ENCODE data around the gene TMEM144.
A peak's percentile ranks its signal among the peaks of the same experiment; 100 is the strongest.

Gene TMEM144

DNA sequence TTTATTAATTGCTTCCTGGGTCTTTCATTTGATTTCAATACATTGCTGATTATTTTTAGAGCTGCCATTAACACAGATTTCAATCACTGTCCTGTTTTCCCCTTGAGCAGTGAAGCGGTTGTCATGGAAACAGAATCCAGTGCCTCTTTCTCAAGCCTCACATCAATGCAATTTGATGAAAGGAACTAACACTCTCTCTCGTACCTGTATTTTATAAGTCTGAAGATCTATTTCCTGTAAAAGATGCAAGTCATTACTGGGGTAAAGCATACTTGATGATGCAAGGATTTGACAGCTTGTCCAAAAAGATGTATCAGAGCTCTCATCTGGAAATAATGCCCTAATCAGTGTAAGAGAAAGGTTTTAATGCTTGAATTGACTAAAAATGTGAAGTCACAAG, 19.6 kb upstream of the TMEM144 start:
- no peak for DNase-seq (ENCODE audit: low read depth in 2 of 2)
- no peak overlapping the region for H3K4me3 ChIP-seq (replicated peaks in 1 of 2; ENCODE audit: low read depth in 2 of 2, low read length in 2 of 2)
- TF ChIP-seq, protein P1, sequence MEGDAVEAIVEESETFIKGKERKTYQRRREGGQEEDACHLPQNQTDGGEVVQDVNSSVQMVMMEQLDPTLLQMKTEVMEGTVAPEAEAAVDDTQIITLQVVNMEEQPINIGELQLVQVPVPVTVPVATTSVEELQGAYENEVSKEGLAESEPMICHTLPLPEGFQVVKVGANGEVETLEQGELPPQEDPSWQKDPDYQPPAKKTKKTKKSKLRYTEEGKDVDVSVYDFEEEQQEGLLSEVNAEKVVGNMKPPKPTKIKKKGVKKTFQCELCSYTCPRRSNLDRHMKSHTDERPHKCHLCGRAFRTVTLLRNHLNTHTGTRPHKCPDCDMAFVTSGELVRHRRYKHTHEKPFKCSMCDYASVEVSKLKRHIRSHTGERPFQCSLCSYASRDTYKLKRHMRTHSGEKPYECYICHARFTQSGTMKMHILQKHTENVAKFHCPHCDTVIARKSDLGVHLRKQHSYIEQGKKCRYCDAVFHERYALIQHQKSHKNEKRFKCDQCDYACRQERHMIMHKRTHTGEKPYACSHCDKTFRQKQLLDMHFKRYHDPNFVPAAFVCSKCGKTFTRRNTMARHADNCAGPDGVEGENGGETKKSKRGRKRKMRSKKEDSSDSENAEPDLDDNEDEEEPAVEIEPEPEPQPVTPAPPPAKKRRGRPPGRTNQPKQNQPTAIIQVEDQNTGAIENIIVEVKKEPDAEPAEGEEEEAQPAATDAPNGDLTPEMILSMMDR (IDR thresholded peaks at IDR 0.05; ENCODE audit: low read depth, low read length): no peak

- H3K4me3 ChIP-seq (replicated peaks in 1 of 2; ENCODE audit: low read depth in 2 of 2, low read length in 2 of 2): no peak overlapping the region
- TF ChIP-seq, protein P1 (IDR thresholded peaks at IDR 0.05; ENCODE audit: low read depth, low read length): no peak
- DNase-seq (ENCODE audit: low read depth in 2 of 2): no peak
Measured at GRCh38 chr4:158192439-158193158, 17.7 kb upstream of the TMEM144 start.

DNA sequence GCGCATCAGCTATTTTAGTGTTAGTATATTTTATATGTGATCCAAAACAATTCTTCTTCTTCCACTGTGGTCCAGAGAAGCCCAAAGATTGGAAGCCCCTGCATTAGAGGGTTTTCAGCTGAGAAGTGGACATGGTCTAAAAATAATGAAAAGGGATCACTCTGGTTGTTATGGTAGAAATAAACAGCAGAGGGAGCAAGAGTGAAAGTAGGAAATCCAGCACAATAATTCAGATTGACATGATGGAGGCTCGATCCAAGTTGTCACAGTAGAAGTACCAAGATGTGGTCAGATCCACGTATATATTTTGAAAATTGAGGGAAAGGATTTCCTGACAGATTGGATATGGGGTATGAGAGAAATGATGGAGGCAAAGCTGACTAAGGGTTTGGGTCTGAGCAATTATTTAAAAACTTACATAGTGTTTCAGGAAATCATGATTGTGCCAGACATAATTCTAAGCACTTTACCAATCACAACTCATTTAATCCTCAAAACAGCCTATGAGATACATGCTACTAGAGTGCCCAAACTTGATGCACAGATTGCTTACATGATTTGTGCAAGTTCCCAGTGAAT, 17.0 kb upstream of the TMEM144 start:
- peak; percentile 46 to 50 for DNase-seq (ENCODE audit: low read depth in 2 of 2)
- TF ChIP-seq, protein P1 (IDR thresholded peaks at IDR 0.05; ENCODE audit: low read depth, low read length): peak; percentile 61
- H3K4me3 ChIP-seq (replicated peaks in 1 of 2; ENCODE audit: low read depth in 2 of 2, low read length in 2 of 2): no peak overlapping the region

- no peak for DNase-seq (ENCODE audit: low read depth in 2 of 2)
- no peak overlapping the region for H3K4me3 ChIP-seq (replicated peaks in 1 of 2; ENCODE audit: low read depth in 2 of 2, low read length in 2 of 2)
- TF ChIP-seq, protein P1 (IDR thresholded peaks at IDR 0.05; ENCODE audit: low read depth, low read length): no peak
Measured at GRCh38 chr4:158195297-158195696, 15.0 kb upstream of the TMEM144 start.

GRCh38 chr4:158197194-158197776, 13.0 kb upstream of the TMEM144 start:
- TF ChIP-seq, protein P1 (IDR thresholded peaks at IDR 0.05; ENCODE audit: low read depth, low read length): no peak
- H3K4me3 ChIP-seq (replicated peaks in 1 of 2; ENCODE audit: low read depth in 2 of 2, low read length in 2 of 2): no peak overlapping the region
- DNase-seq (ENCODE audit: low read depth in 2 of 2): no peak

GRCh38 chr4:158200214-158200613, 10.1 kb upstream of the TMEM144 start:
- no peak for DNase-seq (ENCODE audit: low read depth in 2 of 2)
- TF ChIP-seq, protein P1 (IDR thresholded peaks at IDR 0.05; ENCODE audit: low read depth, low read length): no peak
- no peak overlapping the region for H3K4me3 ChIP-seq (replicated peaks in 1 of 2; ENCODE audit: low read depth in 2 of 2, low read length in 2 of 2)
